Measurements from ENCODE around the gene CASP10.

DNA sequence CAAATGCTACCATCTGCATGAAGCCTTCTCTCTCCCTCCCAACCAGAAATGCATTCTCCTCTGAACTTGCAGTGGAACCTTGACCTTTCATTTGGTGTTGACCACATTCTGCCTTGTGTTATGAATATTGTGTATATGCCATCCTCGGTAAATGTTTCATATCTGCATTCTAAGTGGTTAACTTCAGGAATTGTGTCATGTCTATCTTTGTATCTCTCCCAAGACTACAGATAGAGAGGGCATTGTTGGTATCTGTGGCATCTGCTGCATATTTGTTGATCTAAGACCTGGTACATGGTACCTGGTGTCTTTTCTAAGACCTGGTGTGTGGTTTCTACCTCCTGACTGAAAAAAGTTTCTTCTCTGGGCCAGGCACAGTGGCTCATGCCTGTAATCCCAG lies 34.0 kb downstream of the CASP10 start:
- TF ChIP-seq, protein P1, sequence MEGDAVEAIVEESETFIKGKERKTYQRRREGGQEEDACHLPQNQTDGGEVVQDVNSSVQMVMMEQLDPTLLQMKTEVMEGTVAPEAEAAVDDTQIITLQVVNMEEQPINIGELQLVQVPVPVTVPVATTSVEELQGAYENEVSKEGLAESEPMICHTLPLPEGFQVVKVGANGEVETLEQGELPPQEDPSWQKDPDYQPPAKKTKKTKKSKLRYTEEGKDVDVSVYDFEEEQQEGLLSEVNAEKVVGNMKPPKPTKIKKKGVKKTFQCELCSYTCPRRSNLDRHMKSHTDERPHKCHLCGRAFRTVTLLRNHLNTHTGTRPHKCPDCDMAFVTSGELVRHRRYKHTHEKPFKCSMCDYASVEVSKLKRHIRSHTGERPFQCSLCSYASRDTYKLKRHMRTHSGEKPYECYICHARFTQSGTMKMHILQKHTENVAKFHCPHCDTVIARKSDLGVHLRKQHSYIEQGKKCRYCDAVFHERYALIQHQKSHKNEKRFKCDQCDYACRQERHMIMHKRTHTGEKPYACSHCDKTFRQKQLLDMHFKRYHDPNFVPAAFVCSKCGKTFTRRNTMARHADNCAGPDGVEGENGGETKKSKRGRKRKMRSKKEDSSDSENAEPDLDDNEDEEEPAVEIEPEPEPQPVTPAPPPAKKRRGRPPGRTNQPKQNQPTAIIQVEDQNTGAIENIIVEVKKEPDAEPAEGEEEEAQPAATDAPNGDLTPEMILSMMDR (conservative IDR thresholded peaks at IDR 0.05; ENCODE audit: low read depth, low read length), result no peak
- no peak for TF ChIP-seq EZH2 (IDR thresholded peaks at IDR 0.05; ENCODE audit: borderline replicate concordance, low read depth, low read length, poor library complexity, severe bottlenecking)

Measured in A673 (cell line).